ENCODE data around the gene LGALS3BP.

The LGALS3BP gene

GRCh38 chr17:78922816-78923498, 56.8 kb downstream of the LGALS3BP start:
- peak in 4 of 56 donors; percentile 22 to 44 (median 24) for DNase-seq

DNA sequence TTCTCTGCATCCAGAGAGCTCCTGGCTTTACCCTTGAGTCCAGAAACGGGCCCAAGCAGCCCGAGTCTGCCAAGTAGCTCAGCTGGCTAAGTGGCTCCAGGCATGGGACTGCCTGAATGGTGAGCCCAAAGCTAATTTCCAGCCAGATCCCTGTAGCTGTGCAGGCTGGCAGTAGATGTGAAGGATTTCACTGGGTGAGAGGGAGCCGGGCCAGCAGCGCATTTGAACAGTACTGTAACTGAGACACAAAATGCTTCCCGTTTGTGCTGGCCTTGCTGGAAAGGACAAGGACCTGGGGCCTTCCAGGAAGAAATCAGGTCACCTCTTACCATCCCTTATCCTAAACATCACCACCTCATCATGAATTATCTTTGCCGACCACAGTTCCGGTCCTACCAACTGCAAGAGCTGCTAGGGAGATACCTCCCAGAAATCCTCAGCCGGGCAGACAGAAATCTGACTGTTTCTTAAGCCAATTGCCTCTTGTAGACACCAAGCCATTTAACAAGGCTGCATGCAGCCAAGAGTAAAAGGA, 58.2 kb downstream of the LGALS3BP start:
- peak in 51 of 56 donors; percentile 25 to 88 (median 61) for DNase-seq

Measured in amygdala (tissue), 56 donors.